GM19023 (cell line): Measurements from ENCODE around the gene XPO6.

Experiments used
- ATAC-seq: cut with Tn5 transposase; IDR thresholded peaks from one replicate; pipeline ENCODE4 v1.9.1; 2021; ENCODE audit warnings: mild to moderate bottlenecking, moderate library complexity; ENCODE audit not compliant: unreplicated experiment

The XPO6 gene

GRCh38 chr16:28186752-28187151, 25.0 kb downstream of the XPO6 start:
- no peak for ATAC-seq

DNA sequence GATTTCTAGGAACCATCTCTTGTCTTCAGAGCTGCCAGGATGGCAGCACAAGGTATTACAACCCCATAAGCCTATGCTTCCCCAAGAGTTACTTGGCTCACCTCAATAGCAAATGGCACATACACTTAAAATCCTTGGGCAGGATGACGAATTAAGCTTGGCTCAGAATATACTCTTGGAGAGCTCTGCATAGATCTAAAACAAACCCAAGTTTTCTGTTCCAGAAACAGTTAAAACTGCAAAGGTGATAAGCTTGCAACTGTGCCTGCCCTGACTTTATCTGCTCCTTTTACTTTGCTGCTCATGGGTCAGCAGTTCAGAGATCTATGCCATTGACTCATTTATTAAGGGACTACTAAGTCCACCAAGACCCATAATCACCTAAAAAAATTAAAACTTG, 26.1 kb downstream of the XPO6 start:
- no peak for ATAC-seq

- ATAC-seq = no peak
Observed at GRCh38 chr16:28184625-28185024, 27.1 kb downstream of the XPO6 start.

DNA sequence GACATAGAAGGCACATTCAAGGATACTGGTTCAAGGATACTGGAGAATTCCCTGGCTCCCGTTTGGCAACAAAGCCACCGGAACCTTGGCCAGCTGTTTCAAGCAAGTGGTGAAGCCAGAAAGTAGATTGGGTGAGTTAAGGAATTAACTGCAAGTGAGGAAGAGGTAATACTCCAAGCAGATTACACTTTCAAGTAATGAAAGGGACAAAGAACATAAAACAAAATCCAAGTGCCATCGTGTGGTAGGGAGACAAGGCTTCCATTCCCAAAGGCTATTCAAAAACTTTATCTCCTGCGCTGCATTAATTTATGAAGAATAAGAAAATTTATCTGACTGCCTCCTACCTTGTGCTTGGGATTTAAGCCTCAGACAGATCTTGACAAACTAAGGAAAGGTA, 27.8 kb downstream of the XPO6 start:
- no peak for ATAC-seq

GRCh38 chr16:28183484-28183883, 28.3 kb downstream of the XPO6 start:
- no peak for ATAC-seq

GRCh38 chr16:28182801-28183200, 29.0 kb downstream of the XPO6 start:
- no peak for ATAC-seq

DNA sequence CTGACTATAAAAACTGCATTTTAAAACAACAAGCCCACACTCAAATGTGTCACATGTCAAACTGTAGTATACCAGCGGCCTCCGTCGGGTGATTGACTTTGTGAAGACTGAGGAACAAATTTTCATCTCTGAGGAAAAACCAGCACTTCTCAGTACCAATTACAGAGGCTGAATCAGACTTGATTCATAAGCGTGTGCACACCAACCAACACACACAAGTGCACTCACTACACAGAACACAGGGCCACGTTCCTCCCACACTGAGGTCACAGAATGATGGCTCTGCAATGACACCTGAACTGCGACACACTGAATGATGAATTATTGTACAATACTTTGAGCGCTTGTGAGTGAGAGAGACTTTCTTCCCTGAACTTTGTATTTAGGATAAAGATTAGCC, 29.6 kb downstream of the XPO6 start:
- no peak for ATAC-seq

- no peak for ATAC-seq
Observed at GRCh38 chr16:28181515-28181914, 30.2 kb downstream of the XPO6 start.

- ATAC-seq = no peak
Observed at GRCh38 chr16:28180655-28181460, 30.9 kb downstream of the XPO6 start.

- no peak for ATAC-seq
Observed at GRCh38 chr16:28179354-28179753, 32.4 kb downstream of the XPO6 start.

DNA sequence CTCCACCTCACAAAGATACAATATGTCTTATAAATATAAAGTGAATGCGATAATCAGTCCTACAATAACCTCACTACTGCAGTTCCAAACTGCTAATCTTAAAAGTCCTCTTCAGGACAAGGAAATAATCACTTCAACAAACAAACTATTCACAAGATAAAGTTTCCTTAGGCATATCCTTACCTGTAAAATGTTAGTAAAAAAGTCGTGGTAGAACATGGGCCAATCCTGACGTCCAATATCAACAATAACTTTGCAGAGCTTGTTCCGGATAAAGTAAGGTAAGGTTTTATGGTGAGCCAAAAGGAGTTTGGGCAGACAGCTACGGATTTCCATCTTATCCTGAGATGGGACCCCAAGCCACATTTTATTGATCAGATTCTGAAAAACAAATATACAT, 36.0 kb downstream of the XPO6 start:
- no peak for ATAC-seq

DNA sequence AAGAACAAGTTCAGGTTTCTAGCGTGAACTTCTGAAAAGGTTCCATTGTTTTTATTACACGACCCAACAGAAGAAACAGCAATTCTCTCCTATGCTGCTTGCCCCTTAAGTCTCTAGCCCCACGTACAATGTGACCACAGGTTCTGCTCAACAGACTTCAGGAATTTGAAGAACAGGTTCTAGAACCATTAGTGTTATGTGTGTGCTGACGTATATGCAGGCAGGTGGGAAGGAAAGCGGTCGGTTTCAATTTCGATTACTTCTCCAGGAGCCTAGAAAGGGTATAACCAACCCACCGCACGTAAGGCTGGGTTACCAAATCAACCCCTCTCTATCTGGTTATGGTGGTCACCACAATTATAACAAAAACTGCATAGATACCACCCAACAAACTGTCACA, 39.4 kb downstream of the XPO6 start:
- no peak for ATAC-seq

DNA sequence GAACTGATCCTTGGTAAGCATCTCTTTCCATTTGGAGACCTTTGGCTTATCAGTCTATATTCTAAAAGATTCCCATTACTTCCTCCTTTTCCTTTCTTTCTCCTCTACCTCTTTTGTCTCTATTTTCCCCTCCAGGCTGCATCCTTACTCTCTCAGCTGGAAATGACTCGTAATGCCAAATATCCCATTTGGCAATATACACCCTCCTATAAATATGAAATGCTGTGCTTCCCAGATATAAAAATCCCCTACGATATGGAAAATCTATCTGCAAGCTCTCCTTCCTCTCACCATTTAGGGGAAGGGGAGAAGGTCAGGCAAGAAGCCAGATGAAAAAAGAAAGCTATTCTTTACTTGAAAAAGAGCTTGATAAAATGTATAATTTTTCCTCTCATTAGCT, 39.9 kb downstream of the XPO6 start:
- ATAC-seq = no peak

- ATAC-seq = no peak
Observed at GRCh38 chr16:28168991-28169554, 42.7 kb downstream of the XPO6 start.

DNA sequence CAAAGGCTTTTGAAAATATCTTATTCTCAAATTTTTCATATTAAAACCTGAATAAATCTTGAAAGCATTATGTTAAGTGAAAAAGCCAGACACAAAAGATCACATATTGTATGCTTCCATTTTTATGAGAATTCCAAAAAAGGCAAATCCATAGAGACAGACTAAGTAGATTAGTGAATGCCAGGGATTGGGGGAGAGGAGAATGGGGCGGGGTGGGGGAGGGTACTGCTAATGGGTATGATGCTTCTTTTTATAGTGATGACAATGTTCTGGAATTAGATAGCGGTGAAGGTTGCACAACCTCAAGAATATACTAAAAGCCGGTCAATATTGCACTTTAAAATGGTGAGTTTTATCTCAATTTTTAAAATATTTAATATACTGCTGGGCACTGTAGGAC, 44.0 kb downstream of the XPO6 start:
- no peak for ATAC-seq

DNA sequence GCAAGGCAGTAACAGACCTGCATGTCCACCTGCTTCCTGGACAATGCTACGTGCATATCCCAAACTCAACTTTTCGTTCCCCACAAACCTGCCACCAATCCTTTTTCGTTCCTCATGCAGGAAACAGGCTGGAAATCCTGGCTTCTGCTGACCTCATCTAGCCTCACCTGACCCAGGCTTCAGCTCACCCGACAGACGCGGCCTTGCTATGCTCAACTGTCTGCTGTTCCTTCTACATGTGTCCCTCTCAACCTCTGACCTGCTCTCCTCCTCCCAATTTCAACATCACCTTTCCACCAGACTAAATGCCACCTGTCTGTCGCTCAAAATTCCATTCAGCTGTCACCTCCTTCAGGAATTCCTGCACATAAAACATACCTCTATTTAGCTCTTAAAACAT, 44.5 kb downstream of the XPO6 start:
- no peak for ATAC-seq

DNA sequence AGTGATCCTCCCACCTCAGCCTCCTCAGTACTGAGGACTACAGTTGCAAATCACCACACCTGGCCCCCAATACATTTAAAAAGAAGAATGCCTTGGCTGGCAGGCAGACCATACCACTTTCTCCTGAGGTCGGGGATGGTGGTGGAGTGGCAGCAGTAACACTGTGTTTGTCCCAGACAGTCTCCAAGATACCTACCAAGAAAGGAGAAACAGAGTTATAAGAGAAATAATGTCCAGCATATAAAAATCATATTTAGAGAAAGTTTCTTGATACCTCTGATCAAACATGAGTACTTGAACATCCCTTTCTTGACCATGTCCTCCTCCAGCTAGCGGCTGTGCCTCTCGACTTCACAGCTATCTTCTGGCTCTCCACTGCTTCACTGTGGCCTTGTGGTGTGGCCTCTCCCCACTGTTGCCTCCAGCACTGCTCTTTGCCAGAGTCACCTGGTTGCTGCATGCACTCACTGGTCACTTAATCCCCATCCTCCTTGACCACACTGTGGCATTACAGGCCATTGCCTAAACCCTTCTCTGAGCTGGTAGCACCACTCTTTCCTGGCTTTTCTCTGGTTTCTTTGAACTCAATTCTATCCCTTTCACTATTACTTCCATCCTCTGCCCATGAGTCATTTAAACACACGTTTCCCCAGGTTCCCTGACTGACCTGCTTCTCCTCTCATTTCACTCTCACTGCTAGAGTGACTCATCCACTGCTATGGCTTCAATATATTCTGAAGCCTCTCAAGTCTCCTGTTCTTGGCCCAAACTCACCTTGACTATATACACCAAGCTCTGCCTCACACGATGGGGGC, 45.2 kb downstream of the XPO6 start:
- no peak for ATAC-seq

- no peak for ATAC-seq
Observed at GRCh38 chr16:28165598-28165997, 46.2 kb downstream of the XPO6 start.

- no peak for ATAC-seq
Observed at GRCh38 chr16:28164140-28164539, 47.6 kb downstream of the XPO6 start.

DNA sequence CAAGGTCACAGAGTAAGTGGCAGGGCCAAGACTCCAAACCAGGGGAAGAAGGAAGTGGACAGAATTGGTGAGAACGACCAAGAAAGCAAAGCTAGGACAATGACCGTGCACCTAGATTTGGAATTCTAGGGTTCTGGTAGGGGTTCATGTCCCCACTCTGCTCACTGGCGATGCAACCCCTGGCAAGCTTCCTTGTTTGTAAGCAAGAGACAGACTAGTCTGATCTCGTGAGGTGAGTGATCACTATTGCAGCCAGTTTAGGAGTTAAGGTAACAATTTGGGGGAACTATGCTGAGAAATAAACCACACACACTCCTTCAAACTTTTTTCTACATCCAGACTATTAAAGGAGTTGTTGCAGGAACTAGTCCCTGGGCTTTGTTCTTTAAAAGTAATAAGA, 48.1 kb downstream of the XPO6 start:
- no peak for ATAC-seq

GRCh38 chr16:28162326-28162877, 49.4 kb downstream of the XPO6 start:
- ATAC-seq = no peak

DNA sequence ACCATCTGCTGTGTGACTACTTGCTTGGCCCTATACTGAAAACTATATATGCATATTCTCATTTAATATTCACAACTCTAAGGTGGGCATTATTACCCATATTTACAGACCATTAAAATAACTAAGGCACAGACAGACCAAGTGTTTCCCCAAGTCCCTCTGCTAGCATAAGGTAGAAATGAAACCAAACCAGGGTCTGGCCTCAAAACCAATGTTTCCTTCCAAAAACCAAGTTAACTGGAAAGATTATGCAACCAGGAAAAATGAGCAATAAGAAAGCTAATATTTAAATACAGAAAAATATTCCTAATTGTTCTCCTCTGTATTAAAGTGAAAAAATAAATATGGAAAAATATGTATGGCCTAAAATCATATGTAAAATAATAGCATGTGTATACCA, 50.1 kb downstream of the XPO6 start:
- ATAC-seq = no peak
